Ecto neural progenitor cell (in vitro differentiated cells): ENCODE data around the gene RPL14.
A peak's percentile ranks its signal among the peaks of the same experiment; 100 is the strongest.
"Not testable (repeated sequence)": the region's sequence is repeated elsewhere in the genome, so short reads cannot be mapped to it uniquely, and the experiment has no call there.

Source experiments
- DNase-seq: peaks from one replicate; pipeline ENCODE4 v3.0.0-alpha.2; 2018; ENCODE audit warnings: low spot score

Gene RPL14

DNA sequence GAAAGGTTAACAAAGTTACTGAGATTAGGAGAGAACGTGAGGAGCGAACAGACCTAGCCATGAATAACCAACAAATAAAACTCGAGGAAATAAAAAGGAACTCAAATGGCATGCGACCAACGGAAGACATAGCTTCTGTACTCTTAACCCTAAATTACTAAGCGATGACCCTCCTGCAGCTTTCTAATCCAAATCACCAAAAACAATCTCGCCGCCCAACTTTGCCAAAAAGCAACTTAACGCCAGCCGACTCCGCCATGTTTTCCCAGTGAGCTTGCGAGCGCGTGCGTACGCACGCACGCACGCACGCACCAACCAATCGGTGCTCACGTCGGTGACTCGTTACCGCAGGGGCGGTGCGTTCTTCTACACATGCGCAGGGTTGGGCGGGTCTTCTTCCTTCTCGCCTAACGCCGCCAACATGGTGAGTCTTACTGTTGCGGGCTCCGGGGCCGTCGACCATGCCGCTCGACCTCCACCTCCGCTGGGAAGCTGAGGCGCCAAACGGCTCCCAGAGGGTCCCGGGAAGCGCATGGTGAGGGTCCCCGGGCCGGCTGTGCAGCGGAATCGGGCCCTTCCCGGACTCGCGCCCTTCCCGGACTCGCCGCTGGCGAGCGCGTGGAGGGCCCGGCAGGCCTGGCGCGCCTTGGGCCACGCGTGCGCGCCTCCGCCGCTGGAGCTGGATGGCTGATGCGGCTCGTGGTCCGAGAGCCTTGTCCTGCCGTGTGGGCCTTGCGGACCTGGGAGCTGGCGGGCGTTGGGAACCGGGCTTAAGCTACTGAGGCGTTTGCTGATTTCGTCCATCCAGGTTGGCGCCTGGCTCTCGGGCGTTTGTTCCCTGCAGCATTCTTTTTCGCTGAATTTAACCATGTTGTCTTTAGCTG is at the start of gene RPL14:
Gene RPL14 (plus strand): TSS at position 400 of the 884 bp plus-strand sequence. CDS start 133 bp downstream, at position 533.
- DNase-seq, result peak; percentile 95

DNA sequence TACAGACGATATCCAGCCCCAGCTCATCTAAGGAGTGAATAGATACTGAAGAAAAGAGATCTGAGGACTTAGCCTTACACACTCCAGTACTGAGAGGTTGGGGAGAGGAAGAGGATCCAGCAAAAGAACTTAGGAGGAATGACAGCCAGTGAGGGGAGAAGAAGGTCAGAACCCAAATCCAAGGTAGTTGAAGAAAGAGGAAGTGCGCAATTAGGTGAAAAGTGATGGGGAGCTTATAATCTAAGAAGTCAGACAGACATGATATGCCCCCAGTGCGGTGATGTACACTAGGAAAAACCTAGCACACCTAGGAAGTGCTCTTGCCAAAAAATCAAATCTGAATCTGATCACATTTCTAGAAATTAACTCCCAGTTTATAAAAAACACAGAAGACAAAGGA is 49.5 kb upstream of the RPL14 start:
- DNase-seq, result no peak

DNA sequence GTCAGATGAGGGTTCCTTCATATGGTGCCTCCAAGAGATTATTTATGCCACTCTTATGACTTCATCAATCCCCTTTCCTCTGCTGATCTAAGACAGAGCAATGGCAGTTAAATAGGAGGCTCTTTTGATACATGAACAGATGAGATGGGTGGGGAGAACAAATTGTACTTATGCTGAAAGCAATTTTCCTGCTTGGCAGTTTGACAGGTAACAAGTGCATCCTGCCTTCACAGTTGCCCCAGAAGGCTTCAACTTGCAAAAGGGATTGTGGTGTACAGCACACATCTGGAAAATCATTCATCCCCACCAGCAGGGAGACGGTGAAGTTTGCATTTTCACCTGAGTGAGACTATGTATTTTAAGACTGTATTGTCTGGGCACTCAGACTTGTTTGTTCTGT is 42.9 kb upstream of the RPL14 start:
- no peak for DNase-seq

- no peak for DNase-seq
These were observed 39.1 kb upstream of the RPL14 start for GRCh38 chr3:40417845-40418543.

- no peak for DNase-seq
These were observed 34.3 kb upstream of the RPL14 start for GRCh38 chr3:40422861-40423260.

DNA sequence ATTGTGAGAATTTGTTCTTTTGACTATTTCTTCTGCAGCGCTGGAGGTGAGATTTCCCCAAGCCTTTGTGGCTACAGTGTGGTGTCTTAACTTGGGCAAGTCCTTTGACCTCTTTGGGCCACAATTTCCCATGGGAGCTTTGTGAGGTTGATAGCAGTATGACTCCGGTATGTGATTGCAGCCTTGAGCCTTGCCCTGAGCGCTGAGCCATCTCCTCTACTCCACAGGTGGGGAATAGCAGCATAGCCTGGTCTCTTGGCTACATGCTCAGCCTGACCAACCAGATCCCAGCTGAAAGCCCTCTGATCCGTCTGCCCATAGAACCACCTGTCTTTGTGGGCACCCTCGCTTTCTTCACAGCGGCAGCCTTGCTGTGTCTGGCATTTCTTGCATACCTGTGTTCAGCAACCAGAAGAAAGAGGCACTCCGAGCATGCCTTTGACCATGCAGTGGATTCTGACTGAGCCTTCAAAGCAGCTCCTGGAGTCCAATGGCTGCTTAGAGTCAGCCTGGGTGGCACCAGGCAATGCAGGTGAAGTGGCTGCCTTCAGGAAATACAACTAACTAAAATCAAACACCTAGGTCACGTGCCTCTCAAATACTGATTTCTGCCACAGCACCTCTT is 30.0 kb upstream of the RPL14 start:
- no peak for DNase-seq

DNA sequence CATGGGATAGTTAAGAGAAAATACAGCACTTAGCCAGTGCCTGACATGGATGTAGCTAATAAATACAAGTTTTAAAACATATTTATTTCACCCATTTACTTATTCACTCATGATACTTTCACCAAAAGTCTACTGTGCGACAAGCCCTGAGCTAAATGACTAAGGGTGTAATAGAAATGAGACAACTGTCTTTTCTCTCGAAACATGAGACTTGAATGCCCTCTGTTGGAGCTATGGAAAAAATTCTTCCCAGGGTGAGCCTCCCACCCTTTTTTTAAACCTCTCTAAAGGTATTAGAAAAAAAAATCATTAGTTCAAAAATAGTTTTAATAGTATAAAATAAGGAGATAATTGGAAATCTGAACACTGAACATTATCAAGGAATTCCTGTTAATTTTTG is 24.3 kb upstream of the RPL14 start:
- no peak for DNase-seq

DNA sequence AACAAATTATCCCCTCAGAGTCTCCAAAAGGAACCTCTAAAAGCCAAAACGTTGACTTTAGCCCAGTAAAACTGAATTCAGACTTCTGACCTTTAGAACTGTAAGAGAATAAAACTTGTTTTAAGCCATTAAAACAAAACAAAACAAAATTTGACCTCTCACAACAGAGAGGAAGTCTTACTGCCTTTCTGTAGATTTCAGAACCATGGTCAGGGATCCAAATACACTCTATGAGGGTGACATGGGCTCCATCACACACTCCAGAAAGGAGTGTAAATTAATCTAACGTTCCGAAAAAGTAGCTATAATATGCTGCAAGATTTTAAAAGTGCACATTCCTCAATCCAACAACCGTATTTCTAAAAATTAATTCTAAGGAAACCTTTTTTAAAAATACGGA is 19.2 kb upstream of the RPL14 start:
- no peak for DNase-seq

DNA sequence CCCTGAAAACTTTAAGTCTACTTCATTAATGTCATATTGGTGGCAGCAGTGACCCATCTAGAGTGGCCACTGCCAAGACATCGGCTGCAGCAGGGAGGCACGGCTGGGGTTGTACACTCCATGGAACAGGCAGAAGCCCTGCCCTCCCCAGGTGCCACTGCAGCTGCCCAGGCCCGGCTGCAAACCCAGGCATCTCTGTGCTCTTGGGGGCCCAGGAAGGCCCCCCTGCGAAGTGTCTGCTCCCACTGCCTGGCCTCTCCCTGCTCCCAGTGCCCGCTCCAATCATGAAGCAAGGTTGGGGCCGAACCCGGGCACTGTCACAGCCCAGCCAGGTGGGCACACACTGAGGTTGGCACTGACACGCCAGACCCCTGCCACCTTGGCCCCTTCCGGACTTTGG is 12.1 kb upstream of the RPL14 start:
- no peak for DNase-seq

GRCh38 chr3:40445880-40446279 is 11.3 kb upstream of the RPL14 start:
- no peak for DNase-seq

DNA sequence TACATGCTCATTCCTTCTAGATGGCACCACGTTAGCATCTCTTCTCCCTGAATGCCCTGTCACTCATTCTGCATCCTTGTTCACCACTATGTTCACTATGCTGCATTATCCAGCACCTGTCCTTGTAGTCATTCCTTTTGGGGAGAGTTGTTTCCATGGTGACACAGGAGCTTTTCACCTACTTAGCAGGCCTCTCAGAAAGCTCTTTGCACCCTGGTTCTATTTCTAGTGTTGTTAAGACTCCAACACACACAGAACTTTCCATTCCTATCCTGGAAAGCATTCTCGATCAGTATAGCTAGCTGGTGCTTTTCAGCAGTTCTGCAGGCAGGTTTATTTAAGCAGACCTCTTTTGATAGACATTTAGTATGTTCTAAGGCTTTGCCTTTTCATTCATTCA is 6.7 kb upstream of the RPL14 start:
- no peak for DNase-seq

- no peak for DNase-seq
These were observed 5.6 kb upstream of the RPL14 start for GRCh38 chr3:40451551-40451950.

GRCh38 chr3:40452057-40452456 is 5.1 kb upstream of the RPL14 start:
- no peak for DNase-seq

DNA sequence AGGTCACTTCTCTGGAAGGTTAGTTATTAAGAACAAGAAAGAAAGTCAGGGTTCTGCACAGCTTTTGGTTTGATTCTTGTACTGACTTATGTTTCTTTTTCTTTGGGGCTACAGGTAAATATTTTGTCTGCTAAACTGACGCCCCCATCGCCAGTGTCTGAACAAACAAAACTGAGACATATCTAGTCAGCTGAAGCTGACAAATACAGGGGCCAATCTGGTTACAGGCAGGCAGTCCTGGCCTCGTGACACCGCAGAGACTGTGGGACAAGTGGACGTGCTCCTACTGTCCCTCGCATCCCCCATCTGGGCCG is 4.6 kb upstream of the RPL14 start:
- no peak for DNase-seq

DNA sequence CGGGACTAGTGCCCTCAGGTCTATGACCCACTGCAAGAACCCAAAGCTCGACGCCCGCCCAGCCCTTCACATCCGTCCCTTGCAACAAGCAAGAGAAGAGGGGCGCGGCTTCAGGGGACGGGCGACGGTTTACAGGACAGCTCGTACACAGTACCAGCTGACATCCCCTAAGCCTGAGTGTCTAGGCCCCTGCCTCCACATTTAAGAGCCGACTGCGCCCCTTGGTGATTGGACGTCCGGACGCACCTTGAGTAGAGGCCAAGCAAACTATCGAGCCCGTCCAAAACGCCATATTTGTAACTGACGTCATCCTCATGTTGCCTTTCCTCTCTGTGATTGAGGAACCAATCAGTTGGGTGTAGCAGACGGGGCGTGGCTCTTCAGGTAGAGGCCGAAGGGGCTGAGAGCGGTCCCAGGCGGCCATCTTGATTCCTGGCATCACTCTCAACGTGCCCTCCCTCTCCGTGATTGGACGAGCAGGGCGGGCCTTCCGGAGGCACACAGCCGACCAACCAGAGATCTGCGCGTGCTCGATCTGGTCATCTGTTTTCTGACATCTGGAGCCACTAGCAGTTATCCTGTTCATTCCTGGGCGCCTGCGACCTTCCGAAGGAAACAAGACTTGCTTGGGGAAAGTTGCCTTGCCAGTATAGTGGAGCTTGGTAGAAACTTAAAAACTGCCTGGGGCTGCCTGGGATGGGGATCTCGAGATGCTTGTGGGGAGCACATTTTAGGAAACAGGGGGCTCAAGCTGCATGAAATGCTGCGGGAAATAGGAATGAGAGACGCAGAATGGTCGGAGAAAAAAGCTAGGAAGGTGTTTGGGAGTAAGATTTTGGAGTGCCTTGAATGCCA is 4.0 kb upstream of the RPL14 start:
- DNase-seq, result peak; percentile 97

GRCh38 chr3:40453933-40454332 is 3.2 kb upstream of the RPL14 start:
- no peak for DNase-seq

GRCh38 chr3:40455328-40455727 is 1.8 kb upstream of the RPL14 start:
- DNase-seq, result no peak

GRCh38 chr3:40456279-40456939 is 730 bp upstream of the RPL14 start:
- no peak for DNase-seq

DNA sequence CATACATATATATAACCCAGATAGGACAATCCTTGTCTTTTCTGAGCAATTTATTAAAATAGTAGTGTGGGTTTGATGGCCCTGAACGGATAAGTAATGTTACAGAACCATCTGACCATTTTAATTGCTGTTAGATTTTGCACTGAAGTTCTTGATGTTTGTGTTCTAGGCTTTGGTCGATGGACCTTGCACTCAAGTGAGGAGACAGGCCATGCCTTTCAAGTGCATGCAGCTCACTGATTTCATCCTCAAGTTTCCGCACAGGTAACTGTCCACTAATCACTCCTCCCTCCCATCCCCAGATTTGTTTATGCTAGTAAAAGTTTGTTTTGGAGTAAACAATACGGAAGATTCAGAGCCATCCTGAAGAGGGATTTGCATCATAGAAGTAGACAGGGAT is 1.3 kb downstream of the RPL14 start:
- DNase-seq, result no peak

DNA sequence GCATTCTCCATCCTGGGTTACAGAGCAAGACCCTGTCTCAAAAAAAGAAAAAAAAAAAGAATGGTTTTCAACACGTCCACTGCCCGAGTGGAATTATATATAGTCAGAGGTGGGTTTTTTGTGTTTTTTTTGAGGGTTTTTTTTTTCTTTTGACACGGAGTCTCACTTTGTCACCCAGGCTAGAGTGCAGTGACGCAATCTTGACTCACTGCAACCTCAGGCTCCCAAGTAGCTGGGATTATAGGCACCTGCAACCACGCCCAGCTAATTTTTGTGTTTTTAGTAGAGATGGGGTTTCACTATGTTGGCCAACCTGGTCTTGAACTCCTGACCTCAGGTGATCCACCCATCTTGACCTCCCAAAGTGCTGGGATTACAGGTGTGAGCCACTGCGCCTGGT is 3.3 kb downstream of the RPL14 start:
- DNase-seq, result not testable (repeated sequence)

- DNase-seq, result no peak
These were observed 4.0 kb downstream of the RPL14 start for GRCh38 chr3:40461161-40461560.

GRCh38 chr3:40462838-40463237 is 5.7 kb downstream of the RPL14 start:
- not testable (repeated sequence) for DNase-seq
